HT-29 (cell line): ENCODE results near the gene HTR6. TPM values are rescaled to one million over a fixed set of nuclear protein-coding genes. Genes with fewer than 3 reads are reported as not detected.
"Not testable (repeated sequence)": the region's sequence is repeated elsewhere in the genome, so short reads cannot be mapped to it uniquely, and the experiment has no call there.

Experiments
- DNase-seq: peaks from one replicate; pipeline ENCODE4 v3.0.0-alpha.2; 2015; ENCODE audit warnings: low spot score
- total RNA-seq: library from RNA; depleted of rRNA; stranded (reverse); fragments of >200 nt; shearing (Covaris generic); gene quantifications from 2 replicates; pipeline ENCODE4 v1.2.3, GENCODE V29; 2014; rRNA removed

Gene HTR6
- total RNA-seq, result 0.42 TPM in 1 of 2 replicates, not detected in the other

DNA sequence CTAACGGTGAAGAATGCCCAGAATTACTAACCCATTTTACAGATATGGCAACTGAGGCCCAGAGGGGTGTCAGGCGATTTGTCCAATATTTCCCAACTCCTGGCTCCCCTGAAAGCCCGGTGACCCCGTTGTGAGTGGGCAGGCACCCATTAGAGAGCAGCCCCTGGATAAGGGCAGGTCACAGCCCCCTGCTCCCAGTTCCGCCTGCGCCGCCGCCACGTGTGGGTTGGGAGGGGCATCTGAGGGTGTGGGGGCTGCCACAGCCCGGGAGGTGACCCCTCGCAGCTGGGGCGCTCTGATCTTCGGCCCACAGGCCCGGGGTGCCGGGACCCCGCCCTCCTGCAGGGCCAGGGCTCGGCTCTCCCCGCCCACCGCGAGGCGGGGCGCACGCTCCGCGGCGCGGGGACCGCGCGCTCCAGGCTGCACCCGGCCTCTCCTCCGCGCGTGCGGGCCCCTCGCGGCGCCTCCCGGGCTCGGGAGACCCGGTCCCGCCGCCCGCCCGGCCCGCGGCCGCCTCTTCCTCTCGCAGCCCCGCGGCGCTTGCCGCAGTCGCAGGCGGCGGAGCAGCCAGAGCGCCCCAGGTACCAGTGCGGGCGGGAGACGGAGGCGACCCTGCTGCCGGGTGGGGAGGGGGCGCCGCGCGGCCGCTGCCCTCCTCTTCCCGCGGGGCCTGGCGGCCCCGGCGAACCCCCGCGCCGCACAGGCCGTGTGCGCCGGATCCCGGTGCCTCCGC is at the start of gene HTR6:
Gene HTR6 (plus strand): TSS at position 423 of the 733 bp plus-strand sequence. CDS start 879 bp downstream, outside the sequence.
- DNase-seq, result no peak

DNA sequence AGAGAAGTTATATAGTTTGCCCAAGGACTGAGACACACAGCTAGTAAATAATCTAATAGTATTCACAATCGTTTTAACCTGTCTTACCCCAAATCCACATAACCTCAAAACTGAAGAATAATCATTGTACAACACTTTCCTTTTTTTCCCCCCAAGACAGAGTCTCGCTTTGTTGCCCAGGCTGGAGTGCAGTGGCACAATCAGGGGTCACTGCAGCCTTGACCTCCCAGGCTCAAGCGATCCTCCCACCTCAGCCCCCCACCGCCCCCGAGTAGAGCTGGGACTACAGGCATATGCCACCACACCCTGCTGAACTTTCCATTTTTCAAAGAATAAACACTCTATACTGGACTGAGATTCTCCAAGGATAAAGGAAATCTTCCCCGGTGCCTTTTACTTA is 49.2 kb upstream of the HTR6 start:
- no peak for DNase-seq

DNA sequence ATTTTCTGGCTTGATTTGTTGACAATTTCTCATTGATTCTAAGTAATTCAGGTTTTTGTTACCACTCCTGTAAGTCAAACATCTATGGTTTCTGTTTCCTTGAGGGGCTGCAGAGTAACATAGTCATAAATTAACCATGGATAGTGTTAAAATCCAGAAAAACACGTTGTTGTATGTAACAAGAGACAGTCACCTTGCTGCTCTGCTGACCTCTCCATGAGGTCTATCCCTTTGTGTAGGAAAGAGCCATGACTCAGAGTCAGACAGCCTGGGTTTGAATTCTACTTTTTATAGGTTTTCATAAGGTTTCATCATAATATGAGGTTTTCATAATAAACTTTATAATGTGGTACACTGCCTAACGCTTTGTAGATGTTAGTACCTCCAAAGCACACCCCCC is 48.2 kb upstream of the HTR6 start:
- DNase-seq, result no peak

DNA sequence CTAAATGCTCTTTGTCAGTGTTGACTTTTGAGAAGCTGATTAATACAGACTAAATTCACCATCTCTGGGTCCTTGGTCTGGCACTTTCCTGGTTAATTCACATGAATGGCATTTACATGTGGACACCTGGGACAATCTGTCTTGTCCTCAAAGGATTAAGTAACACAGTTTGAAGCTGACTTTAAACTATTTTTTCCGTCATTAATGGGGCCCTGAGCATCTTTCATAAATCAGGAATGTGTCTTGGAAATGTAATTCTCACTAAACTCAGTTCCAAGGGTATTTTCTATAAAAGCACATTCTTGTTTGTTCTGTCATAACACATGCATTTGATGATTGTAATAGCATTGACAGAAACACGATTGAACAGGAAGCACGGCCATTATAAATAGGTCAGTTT is 47.3 kb upstream of the HTR6 start:
- no peak for DNase-seq

DNA sequence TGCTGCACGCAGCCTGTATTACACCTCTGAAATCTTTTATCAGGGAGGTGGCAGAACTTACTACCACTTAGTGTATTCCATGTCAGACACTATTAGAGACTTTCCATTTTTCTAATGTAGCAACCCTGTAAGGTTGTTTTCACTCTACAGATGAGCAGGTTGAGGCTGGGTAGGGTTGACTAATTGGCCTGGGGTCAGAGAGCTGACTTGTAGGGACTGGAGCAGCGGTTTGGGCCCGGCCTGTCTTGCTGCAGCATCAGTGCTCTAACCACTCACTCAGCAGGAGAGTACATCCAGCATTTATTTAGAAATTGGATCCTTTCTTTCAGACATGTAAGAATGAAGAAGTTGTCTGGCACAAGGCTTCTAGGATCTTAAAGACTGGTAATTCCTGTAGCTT is 46.2 kb upstream of the HTR6 start:
- no peak for DNase-seq

DNA sequence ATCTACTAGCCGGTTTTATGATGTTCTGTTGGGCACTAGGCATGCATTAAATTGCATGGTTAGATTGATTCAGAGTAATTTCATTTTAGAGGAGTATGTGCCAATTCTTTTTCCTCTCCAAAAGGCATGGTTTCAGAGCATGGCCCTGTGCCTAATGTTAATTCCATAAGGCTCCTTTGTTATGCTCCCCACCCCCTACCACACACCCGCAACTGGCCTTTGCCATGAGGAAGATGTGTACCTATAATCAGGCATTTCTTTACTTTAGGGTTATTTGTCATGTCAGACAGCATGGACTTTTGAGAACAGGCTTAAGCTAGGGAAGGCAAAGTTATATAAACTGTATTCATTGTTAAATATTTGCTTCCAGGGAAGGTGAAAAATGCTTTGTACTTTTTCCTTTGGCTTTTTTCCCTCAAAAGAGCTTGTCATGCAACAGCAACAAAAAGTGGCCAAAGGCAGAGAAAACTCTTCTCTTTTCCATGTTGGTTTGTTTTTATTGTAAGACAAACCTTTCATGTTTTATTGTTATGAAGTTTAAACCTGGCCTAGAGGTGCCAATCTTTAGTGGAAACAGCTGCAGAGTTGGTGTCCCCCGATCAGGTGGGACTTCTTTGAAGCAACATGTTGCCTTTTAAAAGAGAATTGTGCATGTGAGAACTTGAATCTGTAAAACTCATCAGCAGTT is 44.8 kb upstream of the HTR6 start:
- DNase-seq, result no peak

DNA sequence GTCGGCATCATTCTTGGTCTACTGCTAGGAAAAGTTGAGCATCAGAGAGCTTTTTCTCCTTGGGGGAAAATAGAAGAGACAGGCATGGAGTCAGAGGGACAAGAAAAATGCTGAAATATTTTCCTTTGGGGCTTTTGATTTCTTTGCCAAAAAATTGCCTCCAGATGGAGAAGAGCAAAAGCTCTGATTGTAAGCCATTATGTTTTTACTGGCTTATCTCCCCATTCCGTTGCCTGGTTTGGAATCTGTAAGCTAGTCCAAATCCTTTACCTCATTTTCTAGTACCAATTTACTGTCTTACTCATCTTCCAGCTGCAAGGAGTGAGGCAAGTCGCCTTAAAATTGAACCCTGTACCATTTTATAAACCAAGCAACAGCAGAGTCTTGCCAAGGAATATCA is 43.9 kb upstream of the HTR6 start:
- no peak for DNase-seq

DNA sequence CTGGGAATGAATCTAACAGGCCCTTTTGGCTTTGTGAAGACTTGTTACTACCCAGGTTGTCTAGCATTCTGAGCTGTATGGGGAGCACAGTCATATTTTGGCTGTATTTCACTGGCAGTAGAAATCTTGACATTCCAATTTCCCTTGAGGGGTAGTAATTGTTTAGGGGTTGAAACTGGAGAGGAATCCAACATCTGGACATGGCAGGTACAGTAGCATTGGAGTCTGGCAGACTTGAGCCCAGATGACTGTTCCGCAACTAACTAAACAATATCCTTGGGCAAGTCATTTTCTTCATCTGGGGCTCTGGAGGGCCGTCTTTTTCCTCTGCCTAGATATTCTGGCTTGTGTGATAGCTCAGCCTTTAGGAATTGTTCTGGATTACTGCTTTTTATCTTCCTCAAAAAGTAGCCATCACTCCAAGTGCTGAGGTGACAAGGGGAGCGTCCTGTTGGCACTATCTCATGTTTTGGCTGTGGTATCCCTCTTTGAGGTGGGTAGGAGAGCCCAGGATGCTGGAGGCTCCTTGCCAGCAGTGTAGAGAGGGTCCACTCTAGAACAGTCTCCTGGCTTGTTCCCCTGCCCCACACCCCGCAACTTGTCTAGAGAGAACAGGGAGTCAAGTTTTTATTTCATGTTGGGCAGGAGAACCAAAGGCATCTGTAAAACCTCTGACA is 43.3 kb upstream of the HTR6 start:
- no peak for DNase-seq

DNA sequence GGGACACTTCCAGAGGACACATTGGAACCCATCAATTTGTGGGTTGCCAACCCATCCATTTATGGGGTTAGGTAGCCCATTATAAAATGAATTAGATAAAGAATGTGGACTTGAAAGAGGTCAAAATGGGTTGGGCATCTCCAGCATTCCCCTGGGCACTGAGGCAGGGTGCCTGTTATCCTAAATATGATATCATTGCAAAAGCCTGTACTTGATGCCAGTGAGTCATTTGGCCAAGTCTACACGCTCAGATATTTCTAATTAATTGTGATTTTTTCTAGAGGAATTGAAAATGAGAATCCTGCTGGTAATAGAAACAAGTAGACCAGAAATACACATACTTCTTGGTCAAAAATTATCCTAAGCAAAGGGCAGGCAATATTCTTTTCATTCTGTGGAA is 42.5 kb upstream of the HTR6 start:
- no peak for DNase-seq

DNA sequence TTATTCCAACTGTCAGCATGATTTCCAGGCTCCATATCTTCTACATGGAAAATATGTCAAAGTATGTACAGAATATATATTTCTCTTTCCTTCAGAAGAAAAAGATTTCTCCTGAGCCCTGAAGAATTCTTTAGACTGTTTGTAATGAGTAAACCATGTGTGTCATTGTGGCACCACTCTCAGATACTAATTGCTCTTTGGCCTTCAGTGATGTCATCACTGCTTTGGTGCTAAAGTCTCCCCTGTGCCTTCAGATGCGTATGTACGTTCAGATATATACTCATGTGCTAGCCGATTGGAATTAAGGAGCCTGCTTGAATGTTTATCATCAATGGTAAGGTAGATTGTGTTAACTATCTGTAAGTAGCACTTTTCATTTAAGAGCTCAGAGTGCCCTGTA is 41.2 kb upstream of the HTR6 start:
- DNase-seq, result no peak

DNA sequence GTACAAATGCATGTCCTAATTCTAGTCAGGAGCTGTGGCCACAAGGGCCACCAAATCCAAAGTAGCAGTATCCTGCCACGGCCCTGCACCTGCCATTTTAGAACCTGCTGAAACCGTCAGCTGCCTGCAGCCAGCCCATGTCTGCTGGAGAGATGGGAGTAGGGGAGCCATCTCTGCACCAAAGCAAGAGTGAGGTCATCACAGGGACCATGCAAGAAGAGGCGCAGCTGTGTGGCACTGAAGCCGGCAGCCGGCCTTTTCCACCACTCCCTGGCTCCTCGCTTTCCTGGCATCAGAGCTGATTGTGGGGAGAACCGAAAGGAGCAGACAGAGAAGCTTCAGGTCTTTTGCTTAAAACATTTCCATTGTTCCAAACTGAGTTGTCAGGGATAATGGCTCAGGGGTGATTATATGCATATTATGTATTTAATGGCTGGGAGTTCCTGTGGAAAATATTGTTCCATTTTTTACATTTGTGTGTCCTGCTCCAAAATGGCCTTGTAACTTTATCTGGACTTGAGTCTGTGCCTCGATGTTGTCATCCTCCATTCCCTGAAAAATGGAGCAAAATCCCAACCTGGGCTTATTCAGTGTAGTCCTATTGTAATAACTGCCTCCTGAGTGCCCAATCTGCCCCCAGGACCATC is 39.3 kb upstream of the HTR6 start:
- DNase-seq, result no peak

DNA sequence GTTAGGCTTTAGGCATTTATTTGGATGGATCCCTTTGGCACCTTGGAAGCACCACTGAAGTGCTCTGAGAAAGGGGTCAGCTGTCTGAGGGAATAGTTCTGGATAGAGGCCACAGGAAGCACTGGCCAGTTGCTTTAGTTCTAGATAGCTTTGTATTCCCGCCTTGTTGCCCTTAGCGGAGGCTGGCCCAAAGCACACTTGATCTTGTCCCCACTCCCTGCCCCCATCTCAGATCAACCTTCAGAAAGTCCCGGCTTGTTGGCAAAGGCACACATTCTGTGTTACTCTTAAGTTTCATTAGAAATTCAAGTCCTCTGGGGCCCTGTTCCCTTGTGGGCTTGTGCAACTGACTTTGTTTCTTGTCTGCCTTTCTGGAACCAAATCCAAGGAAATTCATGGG is 35.8 kb upstream of the HTR6 start:
- no peak for DNase-seq

DNA sequence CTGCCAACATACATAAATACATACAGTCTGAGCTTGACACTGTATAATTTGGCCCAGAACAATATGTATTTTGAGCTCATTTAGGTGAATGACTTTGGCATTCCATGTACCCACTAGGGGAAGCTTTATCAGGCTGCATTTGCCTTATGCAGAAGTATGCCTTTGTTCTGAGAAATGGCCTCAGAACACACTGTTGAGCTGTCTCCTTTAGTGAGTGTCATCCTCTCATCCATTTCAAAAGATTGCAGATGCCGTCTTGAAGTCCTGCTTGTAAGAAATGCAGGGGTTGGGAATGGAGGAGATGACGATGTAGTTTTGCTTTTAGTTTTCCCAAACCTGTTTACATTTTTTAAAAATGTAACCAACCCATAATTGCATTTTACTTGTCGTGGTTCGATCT is 35.3 kb upstream of the HTR6 start:
- no peak for DNase-seq

DNA sequence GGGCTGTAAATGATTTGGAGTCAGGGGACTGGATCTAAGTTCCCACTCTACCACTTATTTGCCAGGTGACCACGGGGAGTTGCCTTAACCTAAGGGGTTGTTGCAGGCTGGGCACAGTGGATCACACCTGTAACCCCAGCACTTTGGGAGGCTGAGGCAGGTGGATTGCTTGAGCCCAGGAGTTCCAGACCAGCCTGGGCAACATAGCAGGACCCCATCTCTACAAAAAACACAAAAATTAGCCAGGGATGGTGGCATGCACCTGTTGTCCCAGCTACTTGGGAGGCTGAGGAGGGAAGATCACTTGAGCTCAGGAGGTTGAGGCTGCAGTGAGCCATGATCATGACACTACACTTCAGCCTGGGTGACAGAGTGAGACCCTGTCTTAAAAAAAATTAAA is 34.5 kb upstream of the HTR6 start:
- DNase-seq, result not testable (repeated sequence)

DNA sequence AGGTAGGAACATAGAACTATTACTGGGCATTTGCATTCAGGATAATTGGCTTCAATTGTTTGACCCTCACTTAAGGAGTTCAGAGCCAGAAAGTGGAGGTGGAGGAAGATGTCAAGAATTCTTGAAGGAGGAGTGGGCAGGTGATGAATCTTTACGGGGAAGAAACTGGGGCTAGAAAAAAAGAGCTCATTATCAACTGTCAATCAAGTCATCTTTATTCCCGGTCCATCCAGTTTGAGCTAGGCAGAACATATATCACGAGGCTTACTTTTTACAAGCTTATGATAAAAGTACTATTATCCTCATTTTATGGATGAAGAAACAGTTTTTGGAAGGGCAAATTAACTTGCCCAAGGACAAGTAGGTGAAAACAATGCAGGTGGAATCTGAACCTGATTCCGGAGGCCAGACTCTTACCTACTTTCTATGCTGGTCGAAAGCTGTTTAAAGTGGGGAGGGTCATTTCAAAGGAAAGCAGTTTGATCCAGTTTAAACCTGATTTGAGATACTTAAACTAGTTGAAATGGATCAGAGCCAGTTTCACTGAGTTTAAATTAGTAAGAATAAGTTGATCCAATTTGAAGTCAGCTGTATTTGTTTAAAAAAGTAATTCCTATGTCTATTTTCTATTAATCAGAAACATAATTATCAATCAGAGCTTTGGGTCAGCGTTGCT is 33.8 kb upstream of the HTR6 start:
- DNase-seq, result no peak

DNA sequence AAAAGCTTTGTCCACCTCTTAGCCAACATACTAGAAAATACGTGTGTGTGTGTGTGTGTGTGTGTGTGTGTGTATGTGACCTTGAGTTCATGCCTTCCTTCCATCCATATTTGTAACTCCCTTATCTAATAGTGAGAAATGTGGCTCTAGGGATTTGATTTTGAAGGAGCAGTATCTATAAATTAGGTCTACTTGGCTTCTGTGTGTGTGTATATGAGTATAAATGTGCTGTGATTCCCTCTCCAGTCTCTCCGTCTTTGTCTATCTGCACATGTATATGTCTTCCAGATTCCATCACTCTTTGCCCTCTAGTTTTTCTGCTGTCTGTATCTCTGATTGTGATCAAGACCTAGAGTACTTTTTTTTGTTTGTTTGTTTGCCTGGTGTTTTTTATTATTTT is 32.5 kb upstream of the HTR6 start:
- no peak for DNase-seq

DNA sequence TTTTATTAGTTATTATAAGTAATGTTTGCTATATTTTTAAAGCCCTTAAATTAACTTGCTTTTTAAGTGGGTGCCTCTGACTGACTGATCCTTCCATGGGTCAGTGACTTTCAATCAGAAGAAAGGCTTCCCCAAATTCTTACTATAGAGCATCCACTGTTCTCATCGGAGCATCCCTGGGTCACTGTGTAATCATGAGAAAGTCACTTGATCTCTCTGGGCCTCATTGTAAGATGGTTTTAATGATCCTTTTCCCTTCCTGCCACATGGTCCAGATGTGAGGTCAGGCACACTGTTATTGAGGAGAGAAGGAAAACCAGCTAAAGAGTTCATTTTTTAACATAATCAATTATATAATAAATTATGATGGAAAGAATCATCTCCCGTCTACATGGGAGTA is 31.6 kb upstream of the HTR6 start:
- no peak for DNase-seq

DNA sequence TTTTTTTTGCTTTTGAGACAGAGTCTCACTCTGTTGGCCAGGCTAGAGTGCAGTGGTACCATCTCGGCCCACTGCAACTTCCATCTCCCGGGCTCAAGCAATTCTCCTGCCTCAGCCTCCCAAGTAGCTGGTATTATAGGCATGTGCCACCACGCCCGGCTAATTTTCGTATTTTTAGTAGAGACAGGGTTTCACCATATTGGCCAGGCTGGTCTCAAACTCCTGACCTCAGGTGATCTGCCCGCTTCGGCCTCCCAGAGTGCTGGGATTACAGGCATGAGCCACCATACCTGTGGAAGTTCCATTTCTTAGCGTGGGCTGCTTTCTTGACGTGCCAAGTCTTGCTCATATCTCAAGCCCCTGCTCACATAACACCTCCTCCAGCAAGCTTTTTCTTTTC is 29.6 kb upstream of the HTR6 start:
- DNase-seq, result not testable (repeated sequence)

DNA sequence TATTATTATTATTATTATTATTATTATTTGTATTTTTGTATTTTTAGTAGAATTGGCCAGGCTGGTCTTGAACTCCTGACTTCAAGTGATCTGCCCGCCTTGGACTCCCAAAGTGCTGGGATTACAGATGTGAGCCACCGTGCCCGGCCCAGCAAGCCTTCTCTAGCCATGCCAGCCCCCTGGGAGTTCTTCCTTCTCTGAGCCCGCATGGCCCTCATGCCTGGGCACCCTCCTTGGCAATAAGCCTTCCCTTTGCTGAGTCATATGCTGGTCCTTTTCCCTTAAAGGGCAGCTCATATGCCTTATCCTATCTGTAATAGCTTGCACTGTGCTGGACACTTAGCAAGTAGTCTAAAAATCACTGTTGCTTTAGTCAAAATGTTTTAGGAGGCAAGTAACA is 29.0 kb upstream of the HTR6 start:
- DNase-seq, result no peak

DNA sequence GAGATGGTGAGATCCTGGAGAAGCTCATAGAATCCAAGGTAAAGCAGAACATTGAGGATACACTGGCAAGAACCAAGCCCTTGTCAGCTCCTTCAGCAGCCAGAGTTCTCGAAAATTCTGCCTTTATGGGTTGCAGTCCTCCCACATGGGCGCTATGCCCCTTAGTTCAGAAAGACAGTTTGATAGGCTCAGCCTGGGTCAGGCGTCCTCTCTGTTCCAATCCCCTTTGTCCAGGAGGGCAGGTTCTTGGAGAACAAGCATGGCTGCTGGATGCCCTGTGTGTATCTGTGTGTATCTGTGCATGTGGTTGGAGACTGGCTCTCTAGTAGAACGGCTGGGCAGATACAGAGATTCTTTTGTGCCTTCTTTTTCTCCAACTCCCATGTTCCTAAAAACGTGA is 28.6 kb upstream of the HTR6 start:
- DNase-seq, result no peak

DNA sequence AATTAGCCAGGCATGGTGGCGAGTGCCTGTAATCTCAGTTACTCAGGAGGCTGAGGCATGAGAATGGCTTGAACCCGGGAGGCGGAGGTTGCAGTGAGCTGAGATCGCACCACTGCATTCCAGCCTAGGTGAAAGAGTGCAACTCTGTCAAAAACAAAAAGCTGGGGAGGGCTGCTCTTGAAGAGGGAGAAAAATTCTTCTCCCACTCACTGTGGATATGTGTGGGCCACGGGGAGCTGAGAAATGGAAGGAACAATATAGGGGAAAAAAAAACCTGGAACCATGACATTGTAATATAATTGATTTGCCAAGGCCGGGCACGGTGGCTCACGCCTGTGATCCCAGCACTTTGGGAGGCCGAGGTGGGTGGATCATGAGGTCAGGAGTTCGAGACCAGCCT is 27.9 kb upstream of the HTR6 start:
- DNase-seq, result not testable (repeated sequence)

DNA sequence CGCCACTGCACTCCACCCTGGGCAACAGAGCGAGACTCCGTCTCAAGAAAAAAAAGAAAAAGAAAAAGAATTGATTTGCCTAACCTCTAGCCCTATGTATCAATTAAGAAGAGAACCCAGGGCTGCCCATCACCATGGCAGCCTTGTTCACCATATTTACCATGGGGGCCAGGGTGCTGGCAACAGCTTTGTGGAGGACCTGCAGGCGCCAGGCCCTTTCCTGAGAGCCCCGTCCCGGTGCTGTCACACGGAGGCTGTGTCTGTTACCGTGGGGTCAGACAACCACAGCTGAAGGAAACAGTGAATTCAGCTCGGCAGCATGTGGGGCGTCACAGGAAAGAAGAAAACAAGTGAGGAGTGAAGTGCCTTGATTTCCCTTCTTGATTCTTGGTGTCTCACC is 27.1 kb upstream of the HTR6 start:
- no peak for DNase-seq
